ENCODE results near the gene ARGLU1. TPM values are rescaled to one million over a fixed set of nuclear protein-coding genes. Genes with fewer than 3 reads are reported as not detected.

Gene ARGLU1
- total RNA-seq, 4 donors from 2014 or later, result 88.4 to 118 (median 106) TPM

GRCh38 chr13:106558527-106558926 lies 9.4 kb downstream of the ARGLU1 start:
- no peak for TF ChIP-seq CTCF (IDR thresholded peaks at IDR 0.05; ENCODE audit: low read depth)

- TF ChIP-seq CTCF (IDR thresholded peaks at IDR 0.05; ENCODE audit: low read depth), result no peak
Observed at GRCh38 chr13:106555631-106556328, 12.2 kb downstream of the ARGLU1 start.

- TF ChIP-seq CTCF (IDR thresholded peaks at IDR 0.05; ENCODE audit: low read depth), result no peak
Observed at GRCh38 chr13:106551751-106552150, 16.2 kb downstream of the ARGLU1 start.

GRCh38 chr13:106551350-106551749 lies 16.6 kb downstream of the ARGLU1 start:
- TF ChIP-seq CTCF (IDR thresholded peaks at IDR 0.05; ENCODE audit: low read depth), result no peak

- TF ChIP-seq CTCF (IDR thresholded peaks at IDR 0.05; ENCODE audit: low read depth), result no peak
Observed at GRCh38 chr13:106550570-106551135, 17.3 kb downstream of the ARGLU1 start.

GRCh38 chr13:106548064-106548696 lies 19.8 kb downstream of the ARGLU1 start:
- no peak for TF ChIP-seq CTCF (IDR thresholded peaks at IDR 0.05; ENCODE audit: low read depth)

GRCh38 chr13:106541826-106542225 lies 26.1 kb downstream of the ARGLU1 start:
- TF ChIP-seq CTCF (IDR thresholded peaks at IDR 0.05; ENCODE audit: low read depth), result no peak
